Neural cell (in vitro differentiated cells): ENCODE data around the gene SLC12A7. TPM values are rescaled to one million over a fixed set of nuclear protein-coding genes. Genes with fewer than 3 reads are reported as not detected.

Experiments
- H2AFZ ChIP-seq: fragments of 200-600, 300-800 bp; sonication (generic), shearing (Covaris generic); 2 replicates; pipeline ENCODE4 v1.6.0; 2014; ENCODE audit warnings: low read depth, mild to moderate bottlenecking, antibody characterized with exemption, low read length, moderate library complexity
- H3F3A ChIP-seq: fragments of 200-600 bp; shearing (Covaris generic); 2 replicates; pipeline ENCODE4 v1.6.1; 2016; ENCODE audit warnings: mild to moderate bottlenecking, moderate library complexity, mixed read lengths, antibody characterized with exemption, low read length; ENCODE audit not compliant: insufficient read depth, poor library complexity, severe bottlenecking
- H3K27ac ChIP-seq: fragments of 200-600, 300-800 bp; sonication (generic), shearing (Covaris generic); 2 replicates; pipeline ENCODE4 v1.5.1; 2014; ENCODE audit warnings: mild to moderate bottlenecking, low read length, moderate library complexity
- H3K27me3 ChIP-seq: fragments of 300-800, 200-600 bp; sonication (generic), shearing (Covaris generic); 2 replicates; pipeline ENCODE4 v1.6.0; 2014; ENCODE audit warnings: mild to moderate bottlenecking, low read depth, low read length, moderate library complexity; ENCODE audit not compliant: insufficient read depth
- H3K36me3 ChIP-seq: fragments of 300-800, 200-600 bp; sonication (generic), shearing (Covaris generic); 2 replicates; pipeline ENCODE4 v1.5.1; 2014; ENCODE audit warnings: mild to moderate bottlenecking, antibody characterized with exemption, low read length, moderate library complexity; ENCODE audit not compliant: insufficient read depth
- H3K4me2 ChIP-seq: fragments of 300-800, 200-600 bp; sonication (generic), shearing (Covaris generic); 2 replicates; pipeline ENCODE4 v1.6.0; 2014; ENCODE audit warnings: mild to moderate bottlenecking, low read length
- H3K4me3 ChIP-seq: fragments of 300-800, 200-600 bp; sonication (generic), shearing (Covaris generic); 2 replicates; pipeline ENCODE4 v1.5.1; 2014; ENCODE audit warnings: mild to moderate bottlenecking, low read length, moderate library complexity
- H3K79me2 ChIP-seq: fragments of 200-600 bp; shearing (Covaris generic); replicated peaks from 2 replicates; pipeline ENCODE4 v1.6.0; 2014; ENCODE audit warnings: mild to moderate bottlenecking, low read length, moderate library complexity; ENCODE audit not compliant: insufficient read depth
- H3K9ac ChIP-seq: fragments of 300-800, 200-600 bp; sonication (generic), shearing (Covaris generic); 2 replicates; pipeline ENCODE4 v1.6.1; 2016; ENCODE audit warnings: mild to moderate bottlenecking, low read length, mixed read lengths
- H3K9me2 ChIP-seq: fragments of 200-600 bp; shearing (Covaris generic); 2 replicates; pipeline ENCODE4 v1.6.1; 2016; ENCODE audit warnings: mild to moderate bottlenecking, low read length, mixed read lengths; ENCODE audit not compliant: insufficient read depth
- H3K9me3 ChIP-seq: fragments of 200-600, 300-800 bp; sonication (generic), shearing (Covaris generic); 2 replicates; pipeline ENCODE4 v1.6.1; 2016; ENCODE audit warnings: mild to moderate bottlenecking, mixed run types, low read length, moderate library complexity, mixed read lengths
- H4K20me1 ChIP-seq: fragments of 200-600 bp; shearing (Covaris generic); 2 replicates; pipeline ENCODE4 v1.6.1; 2016; ENCODE audit warnings: mild to moderate bottlenecking, mixed run types; ENCODE audit not compliant: insufficient read depth
- EP300 ChIP-seq: fragments of 450-650 bp; conservative IDR thresholded peaks from 2 replicates; pipeline ENCODE4 v1.6.1; 2014; ENCODE audit warnings: antibody characterized with exemption, mild to moderate bottlenecking, moderate library complexity; ENCODE audit not compliant: poor library complexity, severe bottlenecking
- EZH2 ChIP-seq: fragments of 200-600, 300-800 bp; shearing (Covaris generic), sonication (generic); IDR thresholded peaks from 2 replicates; pipeline ENCODE4 v1.6.1; 2014; ENCODE audit warnings: antibody characterized with exemption, low read length, borderline replicate concordance, mild to moderate bottlenecking; ENCODE audit not compliant: insufficient read depth, poor library complexity, severe bottlenecking
- MXI1 ChIP-seq: fragments of 450-650 bp; conservative IDR thresholded peaks from 2 replicates; pipeline ENCODE4 v1.6.1; 2014; ENCODE audit warnings: antibody characterized with exemption, mild to moderate bottlenecking; ENCODE audit not compliant: poor library complexity, severe bottlenecking
- POLR2AphosphoS5 ChIP-seq: IDR thresholded peaks from 2 replicates; pipeline ENCODE4 v1.6.1; 2012
- RAD21 ChIP-seq: fragments of 450-650 bp; conservative IDR thresholded peaks from 2 replicates; pipeline ENCODE4 v1.6.1; 2014; ENCODE audit warnings: antibody characterized with exemption, mild to moderate bottlenecking, moderate library complexity
- REST ChIP-seq: IDR thresholded peaks from 2 replicates; pipeline ENCODE4 v1.6.1; 2012; ENCODE audit warnings: borderline replicate concordance
- SMC3 ChIP-seq: fragments of 450-650 bp; conservative IDR thresholded peaks from 2 replicates; pipeline ENCODE4 v1.6.1; 2014; ENCODE audit warnings: antibody characterized with exemption, mild to moderate bottlenecking, moderate library complexity; ENCODE audit not compliant: poor library complexity
- TAF1 ChIP-seq: IDR thresholded peaks from 2 replicates; pipeline ENCODE4 v1.6.1; 2012; ENCODE audit warnings: low read depth
- polyA plus RNA-seq: library from polyadenylated mRNA; depleted of rRNA; stranded (reverse); fragments of >200 nt; gene quantifications from 2 replicates; pipeline ENCODE4 v1.2.3, GENCODE V29; 2014
- TF ChIP-seq, protein P1 (sequence below): fragments of 450-650 bp; IDR thresholded peaks from 2 replicates; pipeline ENCODE4 v1.5.1; 2014; ENCODE audit warnings: antibody characterized with exemption, mild to moderate bottlenecking, moderate library complexity; ENCODE audit not compliant: poor library complexity, severe bottlenecking

SLC12A7 gene
- polyA plus RNA-seq, 1 donor from 2014 or later: 4.5 TPM

GRCh38 chr5:1037123-1037670 is 74.7 kb downstream of the SLC12A7 start:
- TF ChIP-seq REST (no peak), POLR2AphosphoS5 (no peak), RAD21 (no peak), EP300 (no peak), SMC3 (no peak), EZH2 (no peak), TAF1 (no peak), MXI1 (no peak)
- TF ChIP-seq, protein P1, sequence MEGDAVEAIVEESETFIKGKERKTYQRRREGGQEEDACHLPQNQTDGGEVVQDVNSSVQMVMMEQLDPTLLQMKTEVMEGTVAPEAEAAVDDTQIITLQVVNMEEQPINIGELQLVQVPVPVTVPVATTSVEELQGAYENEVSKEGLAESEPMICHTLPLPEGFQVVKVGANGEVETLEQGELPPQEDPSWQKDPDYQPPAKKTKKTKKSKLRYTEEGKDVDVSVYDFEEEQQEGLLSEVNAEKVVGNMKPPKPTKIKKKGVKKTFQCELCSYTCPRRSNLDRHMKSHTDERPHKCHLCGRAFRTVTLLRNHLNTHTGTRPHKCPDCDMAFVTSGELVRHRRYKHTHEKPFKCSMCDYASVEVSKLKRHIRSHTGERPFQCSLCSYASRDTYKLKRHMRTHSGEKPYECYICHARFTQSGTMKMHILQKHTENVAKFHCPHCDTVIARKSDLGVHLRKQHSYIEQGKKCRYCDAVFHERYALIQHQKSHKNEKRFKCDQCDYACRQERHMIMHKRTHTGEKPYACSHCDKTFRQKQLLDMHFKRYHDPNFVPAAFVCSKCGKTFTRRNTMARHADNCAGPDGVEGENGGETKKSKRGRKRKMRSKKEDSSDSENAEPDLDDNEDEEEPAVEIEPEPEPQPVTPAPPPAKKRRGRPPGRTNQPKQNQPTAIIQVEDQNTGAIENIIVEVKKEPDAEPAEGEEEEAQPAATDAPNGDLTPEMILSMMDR: no peak
- no peaks in the 10 kb centered on the region for H3K9me2 ChIP-seq
- H3K36me3 ChIP-seq: no peaks in the 10 kb centered on the region
- no peak overlapping the region for H3K4me3 ChIP-seq
- no peak overlapping the region for H3K27ac ChIP-seq
- H3K9ac ChIP-seq: no peak overlapping the region
- no peak overlapping the region for H3K4me2 ChIP-seq
- no peaks in the 10 kb centered on the region for H4K20me1 ChIP-seq
- H3K9me3 ChIP-seq: no peaks in the 10 kb centered on the region
- H3K79me2 ChIP-seq: no peaks in the 10 kb centered on the region
- no peak overlapping the region for H2AFZ ChIP-seq
- no peaks in the 10 kb centered on the region for H3K27me3 ChIP-seq
- H3F3A ChIP-seq: no peaks in the 10 kb centered on the region

- Histone ChIP-seq H3K9ac (no peak overlapping the region), H3F3A (no peaks in the 10 kb centered on the region), H3K27ac (no peak overlapping the region), H2AFZ (no peak overlapping the region), H3K79me2 (no peaks in the 10 kb centered on the region), H3K4me2 (no peak overlapping the region), H4K20me1 (no peaks in the 10 kb centered on the region), H3K9me3 (no peaks in the 10 kb centered on the region), H3K4me3 (no peak overlapping the region), H3K27me3 (no peaks in the 10 kb centered on the region), H3K36me3 (no peaks in the 10 kb centered on the region), H3K9me2 (no peaks in the 10 kb centered on the region)
- no peak for TF ChIP-seq RAD21
- no peak for TF ChIP-seq POLR2AphosphoS5
Measured at GRCh38 chr5:1036504-1037122, 75.2 kb downstream of the SLC12A7 start.
